SK-MEL-5 (cell line): ENCODE measurements around the gene HIGD1C. TPM values are rescaled to one million over a fixed set of nuclear protein-coding genes. Genes with fewer than 3 reads are reported as not detected.

Experiments
- DNase-seq: peaks from one replicate; pipeline ENCODE4 v3.0.0-alpha.2; 2016; ENCODE audit warnings: low read depth, low spot score
- in situ Hi-C: cut with HindIII; loops from 2 replicates; pipeline ENCODE4 v1.10.0; 2016; ENCODE audit warnings: low sequenced_read_pairs, high pct_unique_total_duplicates, low pct_unique_long_range_greater_than_20kb
- total RNA-seq: library from RNA; depleted of rRNA; stranded (reverse); fragments of >200 nt; shearing (Covaris generic); gene quantifications from 2 replicates; pipeline ENCODE4 v1.2.3, GENCODE V29; 2014

Gene HIGD1C
- total RNA-seq, 1 experiment from 2014 or later: not detected

DNA sequence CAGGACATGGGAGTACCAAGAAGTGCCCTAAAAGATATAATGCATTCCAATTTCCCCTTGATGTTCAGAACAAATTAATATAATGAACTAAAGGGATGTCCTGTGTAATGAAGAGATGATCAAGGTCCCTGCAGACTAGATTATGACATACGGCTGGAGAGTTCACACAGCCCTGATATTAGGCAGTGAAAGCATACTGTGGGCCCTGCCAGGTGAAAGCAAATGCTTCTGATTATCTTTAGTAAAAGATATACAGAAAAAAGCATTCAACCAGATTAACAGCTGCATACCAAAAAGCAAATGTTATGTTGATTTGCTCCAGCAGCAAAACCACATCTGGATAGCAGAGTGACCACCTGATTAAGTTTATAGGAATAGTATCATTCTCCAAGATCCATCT is 12.1 kb downstream of the HIGD1C start:
- DNase-seq: no peak
- in situ Hi-C loops: no loop called here

DNA sequence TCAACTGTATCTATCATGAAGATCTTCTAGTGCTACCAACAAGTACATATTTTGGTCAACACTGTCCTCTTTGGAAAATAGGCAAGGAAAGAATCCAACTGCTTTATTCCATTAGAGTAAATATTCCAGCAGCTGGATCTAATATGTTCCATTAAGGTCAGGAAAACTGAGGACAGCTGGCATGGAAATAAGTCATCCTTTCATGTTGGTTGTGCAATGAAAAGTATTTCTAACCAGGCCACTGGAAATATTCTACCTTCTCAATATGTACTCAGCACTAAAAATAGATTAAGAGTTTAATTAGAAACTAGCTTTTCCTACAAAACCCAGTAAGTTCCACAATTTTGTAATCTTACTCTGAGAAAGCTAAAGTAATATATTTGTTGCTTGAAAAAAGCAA is 19.6 kb downstream of the HIGD1C start:
- in situ Hi-C loops: no loop called here
- no peak for DNase-seq

DNA sequence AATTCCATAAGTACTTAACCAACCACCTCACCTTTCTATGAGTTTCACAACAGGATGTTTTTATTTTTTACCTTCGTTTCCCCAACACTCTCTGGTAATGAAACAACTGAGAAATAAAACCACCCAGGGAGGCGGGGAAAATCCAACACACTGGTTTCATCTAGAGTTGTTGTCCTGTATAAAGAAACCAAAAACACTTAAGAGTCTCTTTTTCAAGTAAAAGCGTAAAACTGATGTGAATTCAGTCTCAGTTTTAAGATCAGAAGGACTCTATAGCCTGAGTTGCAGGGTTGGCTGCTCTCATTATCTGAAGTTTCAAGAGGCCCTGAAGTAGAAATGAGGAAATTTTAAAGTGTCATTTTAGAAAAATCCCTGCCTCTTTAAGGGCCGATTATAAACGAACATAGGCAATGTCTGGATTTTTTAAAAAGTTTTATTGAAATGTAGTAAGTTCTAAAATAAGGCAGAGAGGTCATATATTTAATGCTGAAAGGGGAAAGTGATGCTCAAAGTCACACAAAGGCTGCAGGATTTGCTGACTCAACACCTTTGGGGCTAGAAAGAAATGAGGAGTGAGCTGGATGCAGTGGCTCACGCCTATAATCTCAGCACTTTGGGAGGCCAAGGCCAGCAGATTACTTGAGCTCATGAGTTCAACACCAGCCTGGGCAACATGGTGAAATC is 27.2 kb downstream of the HIGD1C start:
- in situ Hi-C loops: no loop called here
- no peak for DNase-seq

DNA sequence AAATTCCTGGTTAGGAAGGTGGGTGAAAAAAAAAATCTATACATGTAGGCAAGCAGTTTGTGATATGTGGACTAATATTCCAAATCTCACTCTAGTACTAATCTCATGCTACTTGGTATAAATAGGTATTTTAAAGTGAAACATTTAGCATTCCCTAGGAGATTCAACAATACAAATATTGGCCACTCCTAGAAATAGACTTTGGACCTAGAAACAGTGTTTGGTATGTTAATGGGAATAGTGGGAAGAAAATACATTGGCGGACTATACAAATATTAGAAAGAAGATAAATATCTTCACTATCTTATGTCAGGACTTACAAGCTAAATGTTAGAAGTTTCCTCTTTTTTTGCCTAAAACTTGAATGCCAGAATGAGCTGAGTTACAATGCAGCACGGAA is 28.2 kb downstream of the HIGD1C start:
- in situ Hi-C loops: no loop called here
- DNase-seq: no peak

DNA sequence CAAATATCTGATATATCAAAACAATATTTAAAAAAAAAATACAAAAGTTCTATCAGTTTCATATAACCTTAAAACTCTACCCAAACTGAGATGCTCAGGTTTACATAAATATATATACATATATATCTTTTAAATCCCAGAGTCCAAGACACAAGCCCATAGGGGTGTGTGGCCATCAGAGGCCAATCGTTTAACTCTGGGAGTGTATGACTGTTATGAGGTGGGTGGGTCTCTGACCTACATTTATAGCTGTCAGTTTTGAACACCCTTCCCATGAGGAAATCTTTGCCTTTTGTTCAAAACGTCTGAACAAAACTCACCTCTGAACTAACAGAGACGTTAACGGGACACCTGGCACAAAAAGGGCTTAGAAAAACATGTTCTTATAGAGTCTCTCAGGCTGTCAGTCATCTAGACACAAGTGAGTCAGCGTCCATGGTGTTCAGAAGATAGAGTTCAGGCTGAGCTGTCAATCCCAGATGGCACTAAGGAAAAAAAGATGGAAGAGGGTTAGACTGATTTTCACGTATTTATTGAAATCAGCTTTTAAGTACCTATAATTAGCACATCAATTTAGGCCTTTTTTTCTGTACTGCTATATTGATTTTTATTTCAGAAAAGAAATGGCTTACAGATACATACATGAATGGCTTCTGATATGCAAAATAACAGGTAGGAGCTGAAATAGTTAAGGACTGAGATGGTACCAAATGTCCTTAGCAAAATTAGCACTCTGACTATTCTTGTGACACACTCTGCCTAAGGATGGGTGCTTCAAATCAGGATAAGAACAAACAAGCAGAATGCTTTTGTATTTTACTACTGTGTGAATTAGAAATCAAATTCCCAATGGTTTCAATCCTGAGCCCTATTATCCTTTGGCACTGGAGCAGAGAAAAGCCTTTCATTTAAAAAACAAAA is 29.2 kb downstream of the HIGD1C start:
- DNase-seq: no peak
- in situ Hi-C loops: no loop called here

DNA sequence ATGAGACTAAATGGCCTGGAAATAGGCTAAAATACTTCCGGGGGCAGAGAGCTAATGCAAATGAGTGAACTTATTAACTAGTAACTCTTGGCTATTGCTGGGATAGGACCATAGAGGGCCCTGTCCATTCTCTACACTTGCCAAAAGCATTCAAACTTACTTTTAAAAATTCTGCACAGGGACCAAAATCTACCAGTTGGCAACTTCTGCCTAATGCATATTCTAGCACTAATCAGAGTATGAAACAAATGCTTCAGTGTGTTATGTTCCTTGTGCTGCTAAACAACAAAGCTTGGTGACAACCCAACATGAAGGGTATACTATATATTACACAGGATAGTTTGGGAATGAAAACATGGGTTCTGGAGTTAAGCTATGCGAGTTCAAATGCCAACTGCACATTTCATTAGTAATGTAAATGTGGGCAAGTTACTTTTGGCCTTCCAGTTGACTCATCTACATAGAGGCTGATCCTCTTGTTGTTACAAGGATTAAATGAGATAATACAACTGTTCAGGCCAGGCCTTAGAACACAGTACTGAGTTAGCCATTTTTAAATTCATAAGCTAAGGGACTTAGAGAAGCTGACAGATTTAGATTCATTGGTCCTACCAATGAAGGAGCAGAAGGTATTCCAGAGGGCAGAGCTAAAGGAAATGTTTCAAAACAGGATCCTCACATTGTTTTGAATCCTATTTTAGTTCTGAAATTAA is 32.4 kb downstream of the HIGD1C start:
- no peak for DNase-seq
- in situ Hi-C loops: no loop called here

DNA sequence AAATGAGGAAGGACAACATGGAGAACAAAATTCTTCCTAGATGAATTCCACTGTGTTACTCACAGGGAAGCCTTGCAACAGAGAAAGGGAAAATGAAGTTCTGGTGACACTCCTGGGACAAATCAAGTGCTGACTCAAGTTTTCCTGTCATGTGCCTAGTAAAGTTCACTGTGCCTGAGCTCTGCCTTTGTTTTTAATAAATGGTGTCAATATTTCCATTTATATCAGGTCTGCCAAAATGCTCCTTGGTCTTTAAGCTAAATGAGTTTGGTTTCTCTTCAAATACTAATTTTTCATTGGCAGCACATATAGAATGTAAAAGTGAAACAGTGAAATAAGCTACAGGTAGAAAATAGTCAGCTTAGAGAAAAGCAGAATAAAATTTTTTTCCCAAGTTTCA is 33.0 kb downstream of the HIGD1C start:
- DNase-seq: peak; percentile 54
- in situ Hi-C loops: no loop called here

DNA sequence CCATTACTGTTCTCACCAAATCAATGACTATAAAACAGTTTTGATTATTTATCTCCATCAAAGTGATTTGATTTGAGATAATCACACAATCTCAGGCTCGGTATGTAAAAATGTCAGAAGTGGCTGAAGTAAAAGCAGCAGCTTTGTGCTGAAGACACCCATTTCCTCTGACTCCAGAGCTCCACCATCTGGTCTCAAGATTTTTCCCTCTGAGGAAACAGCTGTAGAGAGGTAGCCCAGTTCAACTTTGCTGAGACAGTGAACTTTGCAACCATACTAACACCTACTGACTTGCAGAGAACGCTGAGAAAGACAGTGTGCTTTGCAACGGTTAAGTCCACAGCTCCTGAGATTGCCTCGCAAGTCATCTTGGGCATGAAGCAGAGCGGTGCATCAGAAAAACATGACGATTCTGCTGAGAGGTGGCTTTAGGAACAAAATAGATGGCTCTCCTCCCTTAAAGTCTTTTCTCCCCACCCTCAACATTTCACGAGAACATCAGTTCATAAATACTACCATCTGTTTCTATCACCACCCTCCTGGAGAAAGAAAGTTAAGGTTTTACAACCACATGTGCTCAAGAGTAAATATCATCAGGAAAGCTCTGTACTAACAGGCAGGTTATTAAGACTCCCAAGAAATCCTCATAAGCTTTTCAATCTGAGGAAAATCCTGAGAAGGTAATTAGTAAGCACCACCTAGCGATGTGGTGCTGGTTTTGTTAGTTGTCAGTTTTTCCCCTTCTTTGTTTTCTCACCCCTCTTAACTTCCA is 34.8 kb downstream of the HIGD1C start:
- in situ Hi-C loops: no loop called here
- peak; percentile 85 for DNase-seq

DNA sequence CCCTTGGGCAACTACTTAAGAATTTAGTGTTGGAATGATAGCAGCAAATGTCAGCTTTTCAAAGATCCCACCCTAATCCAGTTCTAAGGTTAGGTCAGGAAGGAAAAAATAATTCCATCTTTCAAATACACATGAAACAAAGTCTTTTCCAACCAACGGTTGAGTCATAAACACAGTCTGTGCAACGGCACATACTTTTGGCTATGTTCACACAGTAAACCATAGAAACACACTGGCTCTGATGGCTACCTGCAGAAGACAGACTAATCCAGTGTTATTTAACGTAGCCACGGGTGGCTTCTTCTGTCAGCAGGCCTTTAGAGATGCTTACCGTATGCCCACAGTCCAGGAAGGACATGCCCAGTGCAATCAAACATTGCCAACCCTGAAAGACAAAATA is 35.7 kb downstream of the HIGD1C start:
- no peak for DNase-seq
- in situ Hi-C loops: no loop called here

DNA sequence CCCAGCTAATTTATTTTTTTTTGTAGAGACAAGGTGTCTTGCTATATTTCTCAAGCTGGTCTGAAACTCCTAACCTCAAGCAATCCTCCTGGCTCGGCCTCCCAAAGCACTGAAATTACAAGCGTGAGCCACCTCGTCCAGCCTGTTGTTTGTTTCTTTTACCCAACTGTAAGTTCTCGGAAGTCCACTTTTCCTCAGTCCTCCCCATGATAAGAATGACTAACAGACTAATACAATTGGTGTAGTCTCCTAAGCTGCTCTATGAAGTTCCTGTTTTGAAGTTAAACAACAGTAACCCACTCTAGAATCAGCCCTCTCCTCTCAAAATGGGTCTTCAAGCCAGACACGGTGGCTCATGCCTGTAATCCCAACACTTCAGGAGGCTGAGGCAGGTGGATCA is 36.5 kb downstream of the HIGD1C start:
- no peak for DNase-seq
- in situ Hi-C loops: no loop called here

DNA sequence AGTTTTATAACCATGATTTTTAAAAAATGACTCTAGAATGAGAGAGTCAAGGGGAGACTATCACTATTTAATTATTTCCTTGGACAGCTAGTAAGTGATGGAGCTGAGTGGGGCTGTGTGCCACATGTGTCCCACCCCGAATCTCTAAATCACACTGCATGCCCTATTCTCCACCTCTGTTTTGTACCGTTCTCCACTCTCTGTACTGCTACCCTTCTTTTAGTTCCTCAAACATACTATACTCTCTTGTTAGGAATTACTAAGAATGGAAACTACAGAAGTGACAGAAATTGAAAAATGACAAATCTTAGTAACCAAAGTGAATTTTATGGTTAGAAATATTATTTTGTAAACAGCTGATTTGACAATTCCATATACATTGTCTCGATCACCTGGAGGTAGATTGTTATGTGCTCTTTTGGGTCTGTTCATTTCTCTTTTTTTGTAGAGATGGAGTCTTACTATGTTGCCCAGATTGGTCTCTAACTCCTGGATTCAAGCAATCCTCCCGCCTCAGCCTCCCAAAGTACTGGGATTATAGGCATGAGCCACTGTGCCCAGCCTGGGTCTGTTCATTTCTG is 37.9 kb downstream of the HIGD1C start:
- in situ Hi-C loops: no loop called here

DNA sequence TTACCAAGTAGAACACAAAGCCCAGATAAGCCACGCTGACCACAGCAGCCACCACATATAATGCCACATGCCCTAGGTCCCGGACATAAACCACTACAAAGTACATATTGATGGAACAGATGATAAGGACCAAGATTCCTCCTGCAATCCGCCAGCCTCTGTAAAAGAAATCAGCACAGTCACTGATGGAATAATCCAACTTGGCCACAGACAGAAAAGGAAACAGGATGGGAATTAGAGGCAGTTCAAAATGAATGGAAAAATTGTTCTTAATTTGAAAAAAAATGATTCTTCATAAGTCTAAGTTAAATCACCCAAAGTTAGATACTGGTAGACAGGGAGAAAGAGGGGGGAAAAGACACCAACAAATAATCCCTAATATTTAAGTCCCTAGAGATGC is 38.4 kb downstream of the HIGD1C start:
- in situ Hi-C loops: no loop called here
- DNase-seq: no peak

More for the DNA sequence above, 37.9 kb downstream of the HIGD1C start:
- DNase-seq: no peak

DNA sequence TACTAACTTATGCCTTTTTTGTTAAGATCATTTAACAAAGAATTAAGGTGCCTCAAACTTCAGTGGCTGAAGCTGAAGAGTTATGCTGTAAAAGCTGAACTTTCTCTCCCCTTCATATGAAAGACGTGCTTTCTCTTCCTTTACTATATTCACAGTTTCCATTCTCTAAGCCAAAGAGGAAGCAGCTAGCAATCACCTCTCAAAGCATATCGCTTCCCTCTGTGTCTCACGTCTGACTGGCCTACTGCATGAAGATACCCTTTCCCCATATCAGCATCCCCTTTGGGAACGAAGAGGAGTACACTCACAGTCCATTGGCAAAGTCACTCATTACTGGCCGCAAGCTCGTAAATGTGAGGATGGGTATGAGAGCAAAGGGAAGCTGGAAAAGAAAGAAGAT is 38.9 kb downstream of the HIGD1C start:
- in situ Hi-C loops: no loop called here
- DNase-seq: no peak

DNA sequence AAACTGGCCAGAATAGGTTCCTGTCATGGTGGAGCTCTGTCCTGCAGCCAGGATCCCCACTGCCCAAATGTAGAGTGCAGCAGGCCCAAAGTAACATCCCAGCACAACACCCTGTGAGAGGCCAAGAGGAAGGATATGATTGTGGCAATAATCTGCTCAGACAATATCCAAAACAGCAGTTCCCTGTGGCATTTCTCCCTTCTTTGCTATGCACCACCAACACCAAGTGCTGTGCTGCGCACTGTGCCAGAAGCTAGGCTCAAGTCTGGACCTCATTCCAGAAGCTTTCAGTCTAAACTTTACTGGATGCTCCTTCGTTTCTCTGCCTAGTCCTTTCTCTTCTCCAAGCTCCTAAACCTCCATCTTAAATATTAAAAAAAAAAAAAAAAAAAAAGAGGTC is 40.5 kb downstream of the HIGD1C start:
- in situ Hi-C loops: no loop called here
- DNase-seq: no peak

DNA sequence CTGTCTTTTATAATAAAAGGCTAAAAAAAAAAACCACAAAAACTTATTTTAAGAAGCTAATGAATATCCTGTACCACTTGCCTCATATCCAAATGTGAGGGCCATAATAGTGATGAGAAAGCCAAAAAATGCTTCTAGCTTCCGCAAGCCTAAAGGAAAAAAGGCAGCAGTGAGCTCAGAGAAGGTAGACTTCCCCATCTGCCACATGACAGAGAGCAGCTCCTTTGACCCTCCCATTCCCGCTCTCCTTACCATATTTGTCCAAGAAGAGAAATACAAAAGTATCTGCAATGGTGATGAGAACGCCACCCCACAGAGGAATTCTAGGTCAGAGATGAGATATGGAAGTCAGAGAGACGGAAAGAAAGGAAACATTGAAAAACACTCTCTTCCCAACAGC is 46.7 kb downstream of the HIGD1C start:
- in situ Hi-C loops: no loop called here

DNA sequence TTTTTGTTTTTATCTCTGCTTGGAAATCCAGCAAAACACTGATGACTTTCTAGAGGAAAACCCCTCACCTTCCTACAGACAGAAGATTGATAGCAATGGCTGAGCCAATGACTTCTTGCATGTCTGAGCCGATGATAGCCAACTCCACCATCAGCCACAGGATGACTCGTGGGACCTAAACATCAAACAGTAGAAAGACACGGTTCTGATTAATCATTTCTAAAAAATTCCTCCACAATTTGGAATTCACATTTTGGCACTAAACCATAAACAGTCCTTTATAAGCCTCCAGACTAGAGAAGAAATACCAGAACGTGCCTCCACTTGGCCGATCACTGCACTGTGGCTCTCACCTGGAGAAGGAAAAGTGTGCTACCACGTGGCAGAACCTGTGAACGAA is 47.9 kb downstream of the HIGD1C start:
- no peak for DNase-seq
- in situ Hi-C loops: no loop called here

More for the DNA sequence above, 46.7 kb downstream of the HIGD1C start:
- no peak for DNase-seq

DNA sequence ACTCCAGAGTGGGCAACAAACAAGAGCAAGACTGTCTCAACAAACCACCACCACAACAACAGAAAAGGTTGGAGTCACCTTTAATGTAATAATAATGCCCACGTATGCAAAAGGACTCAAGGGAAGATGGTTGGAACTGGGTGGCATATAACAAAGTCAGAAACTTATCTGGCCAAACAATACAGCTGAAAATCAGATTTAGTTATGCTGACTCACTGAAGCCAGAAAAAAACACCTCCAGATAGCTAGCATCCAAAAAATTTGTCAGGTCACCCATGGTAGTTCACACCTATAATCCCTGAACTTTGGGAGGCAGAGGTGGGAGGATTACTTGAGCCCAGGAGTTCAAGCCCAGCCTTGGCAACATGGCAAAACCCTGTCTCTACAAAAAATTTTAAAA is 49.5 kb downstream of the HIGD1C start:
- no peak for DNase-seq
- in situ Hi-C loops: no loop called here
